OCI-LY1 (cell line): ENCODE measurements around the gene RUFY3.

Experiments
- H2AFZ ChIP-seq: fragments of 200-600 bp; sonication (generic), shearing (Covaris generic); 2 replicates; pipeline ENCODE4 v1.6.0; 2014; ENCODE audit warnings: antibody characterized with exemption, mild to moderate bottlenecking, low read length
- H3F3A ChIP-seq: fragments of 200-600 bp; sonication (generic), shearing (Covaris generic); 2 replicates; pipeline ENCODE4 v1.6.0; 2014; ENCODE audit warnings: mild to moderate bottlenecking, antibody characterized with exemption, low read length, moderate library complexity; ENCODE audit not compliant: insufficient read depth
- H3K27ac ChIP-seq: fragments of 200-600 bp; sonication (generic); 2 replicates; pipeline ENCODE4 v1.5.1; 2014; ENCODE audit warnings: low read length, mixed run types, mild to moderate bottlenecking, low read depth; ENCODE audit not compliant: poor library complexity, severe bottlenecking
- H3K27me3 ChIP-seq: fragments of 200-600 bp; sonication (generic); 2 replicates; pipeline ENCODE4 v1.6.0; 2014; ENCODE audit warnings: antibody characterized with exemption, mild to moderate bottlenecking, low read length, moderate library complexity; ENCODE audit not compliant: insufficient read depth
- H3K36me3 ChIP-seq: fragments of 200-600 bp; sonication (generic); 2 replicates; pipeline ENCODE4 v1.6.1; 2014; ENCODE audit warnings: mild to moderate bottlenecking, antibody characterized with exemption, low read length, moderate library complexity, mixed read lengths; ENCODE audit not compliant: insufficient read depth
- H3K4me1 ChIP-seq: fragments of 200-600 bp; sonication (generic); 2 replicates; pipeline ENCODE4 v1.5.1; 2014; ENCODE audit warnings: mild to moderate bottlenecking, low read length, moderate library complexity; ENCODE audit not compliant: insufficient read depth, severe bottlenecking
- H3K4me2 ChIP-seq: fragments of 200-600 bp; sonication (generic), shearing (Covaris generic); 2 replicates; pipeline ENCODE4 v1.6.1; 2014; ENCODE audit warnings: low read length
- H3K4me3 ChIP-seq: fragments of 200-600 bp; sonication (generic); 2 replicates; pipeline ENCODE4 v1.5.1; 2014; ENCODE audit warnings: low read length, low read depth, mild to moderate bottlenecking, mixed read lengths; ENCODE audit not compliant: poor library complexity, severe bottlenecking
- H3K79me2 ChIP-seq: fragments of 200-600 bp; shearing (Covaris generic); 2 replicates; pipeline ENCODE4 v1.6.1; 2016; ENCODE audit warnings: mixed run types, low read length, mixed read lengths; ENCODE audit not compliant: insufficient read depth
- H3K9ac ChIP-seq: fragments of 200-600 bp; sonication (generic), shearing (Covaris generic); 2 replicates; pipeline ENCODE4 v1.6.1; 2014; ENCODE audit warnings: mild to moderate bottlenecking, low read length, mixed read lengths
- H3K9me2 ChIP-seq: fragments of 200-600 bp; sonication (generic), shearing (Covaris generic); 2 replicates; pipeline ENCODE4 v1.6.1; 2014; ENCODE audit warnings: low read depth, mild to moderate bottlenecking, low read length, mixed read lengths
- H3K9me3 ChIP-seq: fragments of 200-600 bp; shearing (Covaris generic); 2 replicates; pipeline ENCODE4 v1.6.1; 2014; ENCODE audit warnings: low read length, mixed read lengths
- H4K20me1 ChIP-seq: fragments of 200-600 bp; sonication (generic), shearing (Covaris generic); 2 replicates; pipeline ENCODE4 v1.6.0; 2016; ENCODE audit warnings: mild to moderate bottlenecking, low read length; ENCODE audit not compliant: insufficient read depth
- EZH2 ChIP-seq: fragments of 200-600 bp; sonication (generic), shearing (Covaris generic); IDR thresholded peaks from 2 replicates; pipeline ENCODE4 v1.8.0; 2017; ENCODE audit warnings: borderline replicate concordance, mixed run types, mild to moderate bottlenecking, antibody characterized with exemption, low read length, moderate library complexity, mixed read lengths
- TF ChIP-seq, protein P1 (sequence below): fragments of 200-600 bp; sonication (generic), shearing (Covaris generic); IDR thresholded peaks from 2 replicates; pipeline ENCODE4 v1.5.1; 2017; ENCODE audit warnings: mild to moderate bottlenecking, antibody characterized with exemption, low read length, moderate library complexity, mixed read lengths

RUFY3 gene

DNA sequence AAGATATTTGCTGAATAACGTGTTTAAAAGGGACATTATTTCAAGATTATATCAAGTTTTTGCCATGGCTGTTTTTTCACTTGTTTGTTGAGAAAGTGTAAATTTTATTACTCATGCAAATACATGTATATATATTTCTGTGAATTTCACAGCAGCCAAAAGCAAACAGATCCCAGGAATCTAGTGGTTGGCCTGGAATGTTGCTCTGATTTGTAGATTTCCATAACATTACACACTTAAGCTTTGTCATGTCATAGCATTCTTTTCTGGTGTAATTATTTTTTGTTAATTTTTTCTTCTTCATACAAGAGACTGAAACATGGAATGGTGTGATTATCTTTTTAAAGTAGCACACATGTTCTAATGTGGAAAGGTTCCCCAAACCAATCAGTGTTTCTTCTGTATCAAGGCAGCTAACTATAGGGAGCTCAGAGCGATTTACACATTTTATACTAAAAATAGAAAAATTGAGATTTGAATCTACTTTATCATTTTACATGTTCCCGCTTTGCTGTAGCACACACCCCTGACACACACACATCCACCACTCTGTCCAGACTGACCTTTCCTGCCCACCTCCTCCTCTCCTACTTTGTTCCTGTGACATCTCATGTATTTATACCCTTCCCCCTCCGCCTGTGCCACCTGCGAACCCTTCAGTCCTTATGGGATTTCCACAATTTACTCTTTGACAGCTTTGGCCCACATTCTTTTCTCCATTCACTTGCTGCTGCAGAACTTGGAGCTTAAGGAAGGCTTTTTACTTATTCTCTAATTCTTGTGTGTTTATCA lies 20.3 kb downstream of the RUFY3 start:
- Histone ChIP-seq H3K9ac (no peak overlapping the region), H3K36me3 (no peaks in the 10 kb centered on the region), H3K4me1 (peaks cover 47% of the 10 kb centered on the region), H3K9me3 (no peaks in the 10 kb centered on the region), H3K27ac (peak overlapping the region; percentile 8), H3K79me2 (peaks cover 43% of the 10 kb centered on the region), H3K27me3 (no peaks in the 10 kb centered on the region), H3K4me2 (no peak overlapping the region), H3F3A (no peaks in the 10 kb centered on the region), H3K9me2 (no peaks in the 10 kb centered on the region), H3K4me3 (no peak overlapping the region), H4K20me1 (no peaks in the 10 kb centered on the region), H2AFZ (no peak overlapping the region)
- TF ChIP-seq, protein P1, sequence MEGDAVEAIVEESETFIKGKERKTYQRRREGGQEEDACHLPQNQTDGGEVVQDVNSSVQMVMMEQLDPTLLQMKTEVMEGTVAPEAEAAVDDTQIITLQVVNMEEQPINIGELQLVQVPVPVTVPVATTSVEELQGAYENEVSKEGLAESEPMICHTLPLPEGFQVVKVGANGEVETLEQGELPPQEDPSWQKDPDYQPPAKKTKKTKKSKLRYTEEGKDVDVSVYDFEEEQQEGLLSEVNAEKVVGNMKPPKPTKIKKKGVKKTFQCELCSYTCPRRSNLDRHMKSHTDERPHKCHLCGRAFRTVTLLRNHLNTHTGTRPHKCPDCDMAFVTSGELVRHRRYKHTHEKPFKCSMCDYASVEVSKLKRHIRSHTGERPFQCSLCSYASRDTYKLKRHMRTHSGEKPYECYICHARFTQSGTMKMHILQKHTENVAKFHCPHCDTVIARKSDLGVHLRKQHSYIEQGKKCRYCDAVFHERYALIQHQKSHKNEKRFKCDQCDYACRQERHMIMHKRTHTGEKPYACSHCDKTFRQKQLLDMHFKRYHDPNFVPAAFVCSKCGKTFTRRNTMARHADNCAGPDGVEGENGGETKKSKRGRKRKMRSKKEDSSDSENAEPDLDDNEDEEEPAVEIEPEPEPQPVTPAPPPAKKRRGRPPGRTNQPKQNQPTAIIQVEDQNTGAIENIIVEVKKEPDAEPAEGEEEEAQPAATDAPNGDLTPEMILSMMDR = no peak

DNA sequence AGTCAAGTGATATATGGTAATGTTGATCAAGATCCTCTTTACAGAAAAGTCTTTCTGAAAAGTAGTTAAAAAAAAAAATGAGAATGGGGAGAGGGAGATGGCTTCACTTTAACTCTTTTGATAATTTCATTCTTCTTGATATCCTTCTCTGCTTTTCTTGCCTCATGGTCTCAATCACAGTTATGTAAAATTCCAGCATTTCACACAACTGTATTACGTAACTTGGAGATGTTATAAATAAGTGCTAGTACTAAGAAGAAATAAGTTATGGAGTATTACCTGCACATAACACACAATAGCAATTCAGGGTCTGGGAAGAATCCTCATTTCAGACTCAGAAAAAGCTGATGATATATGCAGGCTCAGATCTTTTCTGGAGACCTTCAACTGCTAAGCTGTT lies 22.0 kb downstream of the RUFY3 start:
- Histone ChIP-seq H3K4me1 (peaks cover 37% of the 10 kb centered on the region), H3K27ac (no peak overlapping the region)

DNA sequence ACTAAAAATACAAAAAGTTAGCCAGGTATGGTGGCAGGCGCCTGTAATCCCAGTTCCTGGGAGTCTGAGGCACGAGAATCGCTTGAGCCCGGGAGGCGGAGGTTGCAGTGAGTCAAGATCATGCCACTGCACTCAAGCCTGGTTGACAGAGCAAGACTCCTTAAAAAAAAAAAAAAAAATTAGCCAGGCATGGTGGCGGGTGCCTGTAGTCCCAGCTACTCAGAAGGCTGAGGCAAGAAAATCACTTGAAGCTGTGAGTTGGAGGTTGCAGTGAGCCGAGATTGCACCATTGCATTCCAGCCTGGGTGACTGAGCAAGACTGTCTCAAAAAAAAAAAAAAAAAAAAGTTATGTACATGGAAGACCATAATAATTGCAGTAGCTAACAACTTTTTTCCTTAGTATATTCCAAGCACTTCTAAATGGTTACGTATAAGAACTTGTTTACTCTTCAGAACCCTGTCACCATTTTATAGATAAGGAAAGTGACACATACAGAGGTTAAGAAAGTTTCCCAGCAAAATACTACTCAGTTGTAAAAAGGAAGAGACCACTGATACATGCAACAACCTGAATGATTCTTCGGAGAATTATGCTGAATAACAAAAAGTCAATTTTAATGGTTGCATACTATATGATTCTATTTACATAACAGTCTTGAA lies 24.5 kb downstream of the RUFY3 start:
- no peaks in the 10 kb centered on the region for H3K27me3 ChIP-seq
- no peak overlapping the region for H3K4me2 ChIP-seq
- no peaks in the 10 kb centered on the region for H3K36me3 ChIP-seq
- H3K27ac ChIP-seq = no peak overlapping the region
- H3K9me2 ChIP-seq = no peaks in the 10 kb centered on the region
- no peak overlapping the region for H3K4me3 ChIP-seq
- no peak overlapping the region for H2AFZ ChIP-seq
- H3K9ac ChIP-seq = no peak overlapping the region
- peaks cover 35% of the 10 kb centered on the region for H3K79me2 ChIP-seq
- H3F3A ChIP-seq = no peaks in the 10 kb centered on the region
- H4K20me1 ChIP-seq = no peaks in the 10 kb centered on the region
- H3K9me3 ChIP-seq = no peaks in the 10 kb centered on the region
- TF ChIP-seq EZH2 = no peak
- TF ChIP-seq, protein P1 = no peak
- peaks cover 29% of the 10 kb centered on the region for H3K4me1 ChIP-seq

More for the DNA sequence above, 22.0 kb downstream of the RUFY3 start:
- Histone ChIP-seq H3K4me3 (no peak overlapping the region), H3K9me3 (no peaks in the 10 kb centered on the region), H3F3A (no peaks in the 10 kb centered on the region), H4K20me1 (no peaks in the 10 kb centered on the region), H3K4me2 (no peak overlapping the region), H3K9ac (no peak overlapping the region), H3K79me2 (peaks cover 42% of the 10 kb centered on the region), H3K36me3 (no peaks in the 10 kb centered on the region), H3K27me3 (no peaks in the 10 kb centered on the region), H2AFZ (no peak overlapping the region), H3K9me2 (no peaks in the 10 kb centered on the region)
- TF ChIP-seq EZH2 = no peak
- TF ChIP-seq, protein P1 = no peak
